Brain microvascular endothelial cell (primary cell): Measurements from ENCODE around the gene MYOZ2.

Source experiments
- DNase-seq: peaks from one replicate; pipeline ENCODE4 v3.0.0-alpha.2; 2020
- H3K27ac ChIP-seq: fragments of 250-450 bp; sonication (Bioruptor Pico); 2 replicates; pipeline ENCODE4 v1.5.1; 2020; ENCODE audit warnings: mild to moderate bottlenecking, moderate library complexity
- H3K27me3 ChIP-seq: fragments of 250-450 bp; sonication (Bioruptor Pico); replicated peaks from 2 replicates; pipeline ENCODE4 v1.5.1; 2020; ENCODE audit warnings: mild to moderate bottlenecking
- H3K36me3 ChIP-seq: fragments of 250-450 bp; sonication (Bioruptor Pico); replicated peaks from 2 replicates; pipeline ENCODE4 v1.5.1; 2020; ENCODE audit warnings: mild to moderate bottlenecking
- H3K4me3 ChIP-seq: 2 replicates; pipeline ENCODE4 v1.5.1; 2011; ENCODE audit warnings: low read depth, mild to moderate bottlenecking, control low read depth, low read length, moderate library complexity
- in situ Hi-C: cut with HindIII; loops from 2 replicates; pipeline ENCODE4 v1.10.0; 2017; ENCODE audit warnings: low sequenced_read_pairs, low pct_ligation_motif_present
- TF ChIP-seq, protein P1 (sequence below): IDR thresholded peaks from 2 replicates; pipeline ENCODE4 v1.5.1; 2011; ENCODE audit warnings: low read depth, mild to moderate bottlenecking, moderate library complexity, low read length, control low read depth, inconsistent platforms; ENCODE audit errors: missing control alignments

MYOZ2 gene

GRCh38 chr4:119237201-119237600 lies 101.6 kb downstream of the MYOZ2 start:
- no peak for DNase-seq
- Histone ChIP-seq H3K27me3 (no peaks in the 10 kb centered on the region), H3K36me3 (no peaks in the 10 kb centered on the region), H3K4me3 (no peak overlapping the region), H3K27ac (no peak overlapping the region)
- in situ Hi-C loops, result no loop called here
- TF ChIP-seq, protein P1, sequence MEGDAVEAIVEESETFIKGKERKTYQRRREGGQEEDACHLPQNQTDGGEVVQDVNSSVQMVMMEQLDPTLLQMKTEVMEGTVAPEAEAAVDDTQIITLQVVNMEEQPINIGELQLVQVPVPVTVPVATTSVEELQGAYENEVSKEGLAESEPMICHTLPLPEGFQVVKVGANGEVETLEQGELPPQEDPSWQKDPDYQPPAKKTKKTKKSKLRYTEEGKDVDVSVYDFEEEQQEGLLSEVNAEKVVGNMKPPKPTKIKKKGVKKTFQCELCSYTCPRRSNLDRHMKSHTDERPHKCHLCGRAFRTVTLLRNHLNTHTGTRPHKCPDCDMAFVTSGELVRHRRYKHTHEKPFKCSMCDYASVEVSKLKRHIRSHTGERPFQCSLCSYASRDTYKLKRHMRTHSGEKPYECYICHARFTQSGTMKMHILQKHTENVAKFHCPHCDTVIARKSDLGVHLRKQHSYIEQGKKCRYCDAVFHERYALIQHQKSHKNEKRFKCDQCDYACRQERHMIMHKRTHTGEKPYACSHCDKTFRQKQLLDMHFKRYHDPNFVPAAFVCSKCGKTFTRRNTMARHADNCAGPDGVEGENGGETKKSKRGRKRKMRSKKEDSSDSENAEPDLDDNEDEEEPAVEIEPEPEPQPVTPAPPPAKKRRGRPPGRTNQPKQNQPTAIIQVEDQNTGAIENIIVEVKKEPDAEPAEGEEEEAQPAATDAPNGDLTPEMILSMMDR, result no peak
